HUES48 (cell line): ENCODE measurements around the gene SUCO.
"Not testable (repeated sequence)": the region's sequence is repeated elsewhere in the genome, so short reads cannot be mapped to it uniquely, and the experiment has no call there.

Experiments used
- H3K27ac ChIP-seq: one replicate; pipeline ENCODE4 v1.7.0; 2013; ENCODE audit warnings: low read depth, low read length, inconsistent platforms
- H3K27me3 ChIP-seq: 2 replicates; pipeline ENCODE4 v1.6.1; 2013; ENCODE audit warnings: mild to moderate bottlenecking, low read length; ENCODE audit not compliant: control insufficient read depth, insufficient read depth
- H3K36me3 ChIP-seq: 2 replicates; pipeline ENCODE4 v1.6.1; 2013; ENCODE audit warnings: low read length; ENCODE audit not compliant: control insufficient read depth, insufficient read depth
- H3K4me1 ChIP-seq: 2 replicates; pipeline ENCODE4 v1.6.1; 2013; ENCODE audit warnings: mild to moderate bottlenecking, low read length; ENCODE audit not compliant: control insufficient read depth, insufficient read depth
- H3K4me3 ChIP-seq: 2 replicates; pipeline ENCODE4 v1.5.1; 2013; ENCODE audit warnings: mild to moderate bottlenecking, low read depth, low read length
- H3K9ac ChIP-seq: 2 replicates; pipeline ENCODE4 v1.6.1; 2013; ENCODE audit warnings: mild to moderate bottlenecking, low read depth, low read length, moderate library complexity
- H3K9me3 ChIP-seq: 2 replicates; pipeline ENCODE4 v1.6.1; 2013; ENCODE audit warnings: low read length; ENCODE audit not compliant: control insufficient read depth, insufficient read depth

SUCO gene

GRCh38 chr1:172591429-172591828, 58.5 kb downstream of the SUCO start:
- not testable (repeated sequence) for H3K4me3 ChIP-seq, H3K4me1 ChIP-seq
- H3K36me3 ChIP-seq: peaks cover 59% of the 10 kb centered on the region

DNA sequence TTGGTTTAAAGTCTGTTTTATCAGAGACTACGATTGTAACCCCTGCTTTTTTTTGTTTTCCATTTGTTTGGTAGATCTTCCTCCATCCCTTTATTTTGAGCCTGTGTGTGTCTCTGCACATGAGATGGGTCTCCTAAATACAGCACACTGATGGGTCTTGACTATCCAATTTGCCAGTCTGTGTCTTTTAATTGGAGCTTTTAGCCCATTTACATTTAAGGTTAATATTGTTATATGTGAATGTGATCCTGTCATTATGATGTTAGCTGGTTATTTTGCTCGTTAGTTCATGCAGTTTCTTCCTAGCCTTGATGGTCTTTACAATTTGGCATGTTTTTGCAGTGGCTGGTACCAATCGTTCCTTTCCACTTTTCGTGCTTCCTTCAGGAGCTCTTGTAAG, 62.1 kb downstream of the SUCO start:
- not testable (repeated sequence) for H3K4me1 ChIP-seq, H3K27me3 ChIP-seq, H3K4me3 ChIP-seq, H3K9me3 ChIP-seq, H3K9ac ChIP-seq, H3K27ac ChIP-seq
- H3K36me3 ChIP-seq: peaks cover 55% of the 10 kb centered on the region

More at GRCh38 chr1:172591429-172591828, 58.5 kb downstream of the SUCO start:
- H3K9ac ChIP-seq, H3K27me3 ChIP-seq, H3K9me3 ChIP-seq, H3K27ac ChIP-seq: not testable (repeated sequence)

GRCh38 chr1:172596782-172597181, 63.8 kb downstream of the SUCO start:
- H3K9ac ChIP-seq, H3K27ac ChIP-seq, H3K27me3 ChIP-seq, H3K4me1 ChIP-seq, H3K4me3 ChIP-seq, H3K9me3 ChIP-seq: not testable (repeated sequence)
- peaks cover 61% of the 10 kb centered on the region for H3K36me3 ChIP-seq

GRCh38 chr1:172599912-172600311, 67.0 kb downstream of the SUCO start:
- no peaks in the 10 kb centered on the region for H3K27me3 ChIP-seq
- no peak overlapping the region for H3K4me3 ChIP-seq
- H3K9me3 ChIP-seq: peaks cover 9% of the 10 kb centered on the region
- peaks cover 85% of the 10 kb centered on the region for H3K36me3 ChIP-seq
- H3K9ac ChIP-seq: no peak overlapping the region
- H3K27ac ChIP-seq: no peak overlapping the region
- H3K4me1 ChIP-seq: no peaks in the 10 kb centered on the region

DNA sequence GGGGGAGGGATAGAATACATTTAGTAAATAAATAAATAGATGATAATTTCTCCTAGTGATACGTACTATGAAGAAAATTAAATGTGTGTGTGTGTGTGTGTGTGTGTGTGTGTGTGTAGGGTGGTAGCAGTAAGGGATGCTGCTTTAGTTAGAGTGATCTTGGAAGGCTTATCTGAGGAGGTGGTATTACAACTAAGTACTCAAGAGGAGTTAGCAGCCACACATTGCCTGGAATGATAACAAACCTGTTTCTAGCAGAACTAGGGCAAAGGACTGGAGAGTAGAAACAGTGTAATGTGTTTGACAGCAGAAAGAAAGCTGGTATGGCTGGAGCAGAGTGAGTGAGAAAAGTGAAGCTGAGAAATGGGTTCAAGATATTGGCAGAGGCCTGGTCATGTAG, 67.7 kb downstream of the SUCO start:
- Histone ChIP-seq H3K27ac (no peak overlapping the region), H3K36me3 (peaks cover 86% of the 10 kb centered on the region), H3K4me3 (no peak overlapping the region)

GRCh38 chr1:172601046-172601630, 68.2 kb downstream of the SUCO start:
- H3K9ac ChIP-seq: no peak overlapping the region
- H3K27ac ChIP-seq: no peak overlapping the region
- H3K9me3 ChIP-seq: peaks cover 9% of the 10 kb centered on the region
- no peaks in the 10 kb centered on the region for H3K4me1 ChIP-seq
- H3K36me3 ChIP-seq: peaks cover 83% of the 10 kb centered on the region
- H3K4me3 ChIP-seq: no peak overlapping the region
- no peaks in the 10 kb centered on the region for H3K27me3 ChIP-seq

More for the DNA sequence above, 67.7 kb downstream of the SUCO start:
- Histone ChIP-seq H3K9me3 (peaks cover 9% of the 10 kb centered on the region), H3K27me3 (no peaks in the 10 kb centered on the region), H3K4me1 (no peaks in the 10 kb centered on the region), H3K9ac (no peak overlapping the region)

DNA sequence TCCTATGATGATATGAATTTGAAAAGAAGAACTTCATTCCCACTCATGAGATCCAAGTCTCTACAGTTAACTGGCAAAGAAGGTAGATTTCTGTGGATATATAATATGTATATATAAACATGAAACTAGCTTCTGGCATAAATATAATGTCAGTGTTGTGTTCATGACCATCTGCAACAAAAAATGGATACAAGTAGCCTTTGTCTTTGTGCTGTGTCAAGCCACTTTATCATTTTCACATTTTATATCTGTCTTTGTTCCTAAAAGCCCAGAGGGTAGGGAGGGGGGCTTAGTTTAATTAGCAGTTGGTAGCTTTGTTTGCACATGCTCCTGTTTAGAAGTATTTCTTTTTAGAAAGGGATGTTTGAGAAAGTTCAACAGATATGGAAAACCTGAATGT, 69.8 kb downstream of the SUCO start:
- Histone ChIP-seq H3K9me3 (no peaks in the 10 kb centered on the region; the same call in 1 of the 2 replicates), H3K36me3 (peaks cover 70% of the 10 kb centered on the region), H3K4me1 (no peaks in the 10 kb centered on the region), H3K4me3 (no peak overlapping the region), H3K9ac (no peak overlapping the region), H3K27ac (no peak overlapping the region), H3K27me3 (no peaks in the 10 kb centered on the region)

- H3K27ac ChIP-seq: no peak overlapping the region
- H3K36me3 ChIP-seq: peaks cover 68% of the 10 kb centered on the region
- no peak overlapping the region for H3K9ac ChIP-seq
- H3K9me3 ChIP-seq: no peaks in the 10 kb centered on the region
- H3K4me1 ChIP-seq: no peaks in the 10 kb centered on the region
- H3K4me3 ChIP-seq: no peak overlapping the region
- H3K27me3 ChIP-seq: no peaks in the 10 kb centered on the region
Measured at GRCh38 chr1:172603816-172604215, 70.9 kb downstream of the SUCO start.

DNA sequence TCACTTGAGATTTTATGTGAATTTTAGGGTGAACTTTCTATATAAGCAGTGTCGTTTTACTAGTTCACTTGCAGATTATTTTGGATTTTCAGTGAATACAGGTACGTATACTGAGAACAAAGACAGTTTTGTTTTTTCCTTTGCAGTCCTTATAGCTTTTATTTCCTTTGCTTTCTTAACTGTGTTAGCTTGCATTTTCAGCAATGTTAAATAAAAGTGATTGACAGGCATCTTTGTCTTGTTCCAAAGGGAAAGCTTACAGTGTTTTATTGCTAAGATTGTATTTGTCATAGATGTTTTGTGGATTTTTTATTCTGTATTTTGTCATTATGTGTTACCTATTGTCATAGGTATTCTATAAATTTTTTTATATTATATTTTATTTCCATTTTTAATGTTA, 72.7 kb downstream of the SUCO start:
- Histone ChIP-seq H3K36me3 (peaks cover 69% of the 10 kb centered on the region), H3K9ac (no peak overlapping the region), H3K27me3 (no peaks in the 10 kb centered on the region), H3K4me3 (no peak overlapping the region), H3K4me1 (no peaks in the 10 kb centered on the region), H3K9me3 (no peaks in the 10 kb centered on the region), H3K27ac (no peak overlapping the region)

GRCh38 chr1:172607145-172607544, 74.2 kb downstream of the SUCO start:
- H3K36me3 ChIP-seq: peaks cover 65% of the 10 kb centered on the region
- H3K4me3 ChIP-seq: no peak overlapping the region
- no peaks in the 10 kb centered on the region for H3K27me3 ChIP-seq
- H3K9ac ChIP-seq: no peak overlapping the region
- no peak overlapping the region for H3K27ac ChIP-seq
- no peaks in the 10 kb centered on the region for H3K9me3 ChIP-seq
- no peaks in the 10 kb centered on the region for H3K4me1 ChIP-seq

DNA sequence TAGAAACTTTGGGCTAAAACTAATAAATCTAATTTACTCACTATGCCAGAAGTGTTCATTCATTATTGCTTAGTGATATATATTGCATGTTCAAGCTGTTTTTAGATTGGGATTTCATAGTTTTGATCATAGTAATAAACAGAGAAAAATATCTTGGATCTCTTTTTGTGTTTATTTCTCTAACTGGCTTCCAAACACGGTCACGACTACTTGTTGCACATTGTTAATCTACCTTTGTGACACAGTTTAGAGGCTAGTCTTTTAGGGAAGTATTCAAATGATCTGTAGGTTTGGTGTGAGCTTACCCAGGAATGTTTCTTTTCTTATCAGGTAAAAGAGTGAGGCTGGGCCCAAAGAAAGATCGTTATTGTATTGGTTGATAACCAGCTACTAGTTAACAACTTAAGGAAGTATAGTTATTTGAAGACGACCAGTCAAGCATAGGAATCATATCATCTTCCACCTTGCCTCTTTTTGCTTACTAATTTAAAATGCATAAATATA, 75.2 kb downstream of the SUCO start:
- H3K27me3 ChIP-seq: no peaks in the 10 kb centered on the region
- H3K4me1 ChIP-seq: no peaks in the 10 kb centered on the region
- H3K36me3 ChIP-seq: peaks cover 55% of the 10 kb centered on the region
- no peak overlapping the region for H3K9ac ChIP-seq
- H3K4me3 ChIP-seq: no peak overlapping the region
- H3K9me3 ChIP-seq: no peaks in the 10 kb centered on the region
- no peak overlapping the region for H3K27ac ChIP-seq
